H1 (cell line): ENCODE results near the gene DOP1B. TPM values are rescaled to one million over a fixed set of nuclear protein-coding genes. Genes with fewer than 3 reads are reported as not detected.

ENCODE experiments used
- CREB1 ChIP-seq: IDR thresholded peaks from 2 replicates; pipeline ENCODE4 v1.6.1; 2012; ENCODE audit warnings: inconsistent platforms
- POLR2A ChIP-seq, 2 experiments: IDR thresholded peaks; 1 replicate in 1 of 2; 2 replicates in 1 of 2; pipeline ENCODE4 v1.6.1; 2011; ENCODE audit warnings: low read depth in 2 of 2, low read length in 2 of 2, mild to moderate bottlenecking in 2 of 2; ENCODE audit errors: control extremely low read depth in 1 of 2
- SIRT6 ChIP-seq: IDR thresholded peaks from one replicate; pipeline ENCODE4 v1.7.1; 2012; ENCODE audit warnings: low read length, inconsistent platforms
- SIX5 ChIP-seq: IDR thresholded peaks from 2 replicates; pipeline ENCODE4 v1.6.1; 2011; ENCODE audit warnings: mild to moderate bottlenecking, low read depth, low read length
- TAF1 ChIP-seq: IDR thresholded peaks from 2 replicates; pipeline ENCODE4 v1.6.1; 2011; ENCODE audit warnings: mild to moderate bottlenecking, low read depth, low read length
- TBP ChIP-seq: IDR thresholded peaks from 2 replicates; pipeline ENCODE4 v1.6.1; 2011; ENCODE audit warnings: low read depth, low read length, improper control_type of control experiment
- YY1 ChIP-seq: IDR thresholded peaks from 2 replicates; pipeline ENCODE4 v1.6.1; 2011; ENCODE audit warnings: low read depth, mild to moderate bottlenecking, low read length
- polyA plus RNA-seq, 7 experiments: library from polyadenylated mRNA; depleted of rRNA in 3 of 7; stranded (reverse) in 5 of 7; unstranded in 2 of 7; fragments of >200 nt in 5 of 7; fragments of 200-250 nt in 2 of 7; gene quantifications; 1 replicate in 5 of 7; 2 replicates in 1 of 7; 4 replicates in 1 of 7; pipeline versions ENCODE4 v1.2.1 to v1.2.3, GENCODE V29; 2011 to 2013; ENCODE audit warnings: missing spikeins in 2 of 7, mixed read lengths in 2 of 7
- total RNA-seq: library from RNA; stranded (reverse); fragmentation: NEBNext Ultra II Directional; extraction: Animal tissue kit (Norgen Biotek cat#: 25700); gene quantifications from 2 replicates; pipeline ENCODE4 v1.2.1, GENCODE V29; 2021

DOP1B gene
- total and polyA plus RNA-seq, 2 of the 8 experiments (the other 6 are each of a cell fraction or from before 2014, with no cell fraction given), result 2.8 to 9.9 TPM

DNA sequence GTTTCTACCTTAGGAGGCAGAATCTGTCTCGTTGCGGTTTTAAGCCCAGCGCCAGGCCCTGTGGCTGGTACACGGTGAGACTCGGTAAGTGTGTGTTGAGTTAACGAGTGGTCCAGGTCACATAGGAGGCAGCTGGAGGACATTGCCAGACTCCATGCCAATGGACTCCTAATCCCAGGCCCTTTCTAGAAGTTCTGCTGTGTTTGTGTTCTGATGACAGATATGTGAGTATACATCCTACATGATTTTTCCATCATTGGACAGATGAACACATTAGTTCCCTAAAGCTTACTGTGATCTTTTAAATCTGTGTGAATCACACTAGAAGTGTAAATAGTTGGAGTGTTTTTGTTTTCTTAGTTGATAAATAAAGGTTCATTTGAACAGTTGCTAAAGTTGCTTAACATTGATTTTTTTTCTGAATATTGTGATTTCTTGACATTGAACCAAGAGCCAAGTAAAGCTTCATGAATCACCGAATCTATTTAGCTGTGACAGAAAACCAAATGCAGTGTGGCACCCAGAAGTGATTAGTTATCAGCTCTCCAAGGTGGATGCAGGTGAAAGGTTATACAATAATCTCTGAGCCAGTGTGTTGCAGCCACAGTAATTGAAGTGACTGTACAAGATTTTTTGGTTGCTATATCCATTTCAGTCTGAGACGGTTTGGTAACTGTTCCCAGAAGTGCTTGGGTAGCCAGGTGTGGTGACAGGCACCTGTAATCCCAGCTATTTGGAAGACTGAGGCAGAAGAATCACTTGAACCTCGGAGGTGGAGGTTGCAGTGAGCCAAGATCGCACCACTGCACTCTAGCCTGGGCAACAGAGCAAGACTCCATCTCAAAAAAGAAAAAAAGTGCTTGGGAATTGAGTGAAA lies 46.3 kb downstream of the DOP1B start (continued):
- TF ChIP-seq CREB1 (no peak), YY1 (no peak), TBP (no peak), POLR2A (IDR thresholded peaks at IDR 0.05; ENCODE audit: control extremely low read depth in 1 of 2, low read depth in 2 of 2, low read length in 2 of 2) (no peak), SIRT6 (no peak), TAF1 (no peak), SIX5 (no peak)
